Measurements from ENCODE around the gene MEMO1.
A peak's percentile ranks its signal among the peaks of the same experiment; 100 is the strongest.
"Not testable (repeated sequence)": the region's sequence is repeated elsewhere in the genome, so short reads cannot be mapped to it uniquely, and the experiment has no call there.

The MEMO1 gene

DNA sequence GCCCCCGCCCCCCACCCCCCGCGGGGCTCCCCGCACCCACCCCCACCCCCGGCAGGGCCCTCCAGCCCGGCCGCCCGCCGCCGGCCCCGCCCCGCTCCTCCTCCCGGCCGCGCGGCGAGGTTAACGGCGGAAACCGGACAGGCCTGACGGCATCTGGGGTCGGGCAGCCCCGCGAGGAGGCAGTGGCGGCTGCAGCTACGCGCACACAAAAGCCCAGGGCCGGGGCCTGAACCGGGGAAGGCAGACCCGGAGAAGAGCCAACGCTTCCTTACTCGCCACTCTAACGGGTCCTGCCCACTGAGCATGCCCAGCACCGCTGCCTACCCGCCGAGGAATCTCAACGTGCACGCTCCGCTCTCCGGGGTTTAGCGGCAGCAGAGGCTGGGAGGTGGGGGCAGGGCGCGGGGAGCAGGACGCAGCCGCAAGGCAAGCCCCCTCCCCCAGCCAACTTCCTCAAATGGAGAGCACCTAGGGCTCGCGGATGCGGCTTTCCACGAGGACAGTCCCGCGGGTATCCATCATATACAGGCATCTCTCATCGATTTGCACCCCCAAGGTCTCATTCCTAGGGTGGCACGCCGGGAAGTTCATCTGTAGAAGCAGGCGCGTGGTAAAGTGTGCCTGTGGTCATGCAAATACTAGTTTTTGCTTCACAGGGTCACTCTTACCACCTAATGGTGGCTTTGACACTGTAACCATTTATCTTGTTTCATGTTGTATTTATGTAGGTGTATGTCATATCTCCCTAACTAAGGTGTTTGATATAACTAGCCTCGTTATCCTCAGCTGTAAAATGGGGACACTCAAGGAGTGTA, at the start of gene MEMO1:
Gene MEMO1, minus strand, starts transcription at position 339 of the 815 bp plus-strand sequence. CDS start 761 bp downstream, outside the sequence.
- DNase-seq (ENCODE audit: low read depth, low spot score), result peak; percentile 87

DNA sequence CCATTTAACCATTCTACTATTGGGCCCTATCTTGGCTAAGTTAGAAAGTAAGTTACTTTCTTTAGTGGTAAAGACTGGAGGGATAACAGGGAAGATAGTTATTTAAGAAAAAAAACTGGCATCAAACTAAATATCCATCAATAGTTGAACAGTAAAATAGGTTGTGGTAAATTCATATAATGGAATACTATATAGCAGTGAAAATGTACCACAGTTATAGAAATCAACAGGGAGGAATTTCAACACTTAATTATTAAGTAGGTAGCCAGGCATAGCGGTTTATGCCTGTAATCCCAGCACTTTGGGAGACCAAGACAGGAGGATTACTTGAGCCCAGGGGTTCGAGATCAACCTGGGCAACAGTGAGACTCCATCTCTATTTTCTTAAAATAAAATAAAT, 49.5 kb upstream of the MEMO1 start:
- DNase-seq (ENCODE audit: low read depth, low spot score), result no peak

DNA sequence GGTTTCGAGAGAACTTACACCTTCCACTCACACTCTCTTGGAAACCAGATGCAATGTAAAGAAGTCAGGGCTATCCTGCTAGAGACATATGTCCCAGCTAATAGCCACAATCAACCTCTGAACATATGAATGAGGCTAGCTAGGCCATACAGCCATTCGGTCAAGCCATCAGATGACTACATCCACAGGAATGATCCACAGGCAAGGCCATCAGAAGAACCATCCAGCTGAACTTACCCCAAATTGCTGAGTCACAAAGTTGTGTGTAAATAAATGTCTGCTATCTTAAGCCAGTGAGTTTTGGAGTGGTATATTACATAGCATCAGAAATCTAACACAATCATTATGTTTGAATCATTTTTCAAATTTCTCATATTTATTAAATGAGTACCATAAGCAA, 47.3 kb upstream of the MEMO1 start:
- DNase-seq (ENCODE audit: low read depth, low spot score), result no peak

DNA sequence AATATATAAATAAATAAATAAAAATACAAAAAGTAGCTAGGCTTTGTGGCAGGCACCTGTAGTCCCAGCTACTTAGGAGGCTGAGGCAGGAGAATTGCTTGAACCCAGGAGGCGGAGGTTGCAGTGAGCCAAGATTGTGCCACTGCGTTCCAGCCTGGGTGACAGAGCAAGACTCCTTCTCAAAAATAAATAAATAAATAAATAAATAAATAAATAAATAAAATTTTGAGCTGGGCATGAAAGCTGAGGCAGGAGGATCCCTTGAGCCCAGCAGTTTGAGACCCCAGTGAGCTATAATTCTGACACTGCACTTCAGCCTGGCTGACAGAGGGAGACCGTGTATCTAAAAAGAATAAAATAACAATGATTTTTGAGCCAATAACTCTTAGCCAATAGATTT, 43.8 kb upstream of the MEMO1 start:
- not testable (repeated sequence) for DNase-seq (ENCODE audit: low read depth, low spot score)

DNA sequence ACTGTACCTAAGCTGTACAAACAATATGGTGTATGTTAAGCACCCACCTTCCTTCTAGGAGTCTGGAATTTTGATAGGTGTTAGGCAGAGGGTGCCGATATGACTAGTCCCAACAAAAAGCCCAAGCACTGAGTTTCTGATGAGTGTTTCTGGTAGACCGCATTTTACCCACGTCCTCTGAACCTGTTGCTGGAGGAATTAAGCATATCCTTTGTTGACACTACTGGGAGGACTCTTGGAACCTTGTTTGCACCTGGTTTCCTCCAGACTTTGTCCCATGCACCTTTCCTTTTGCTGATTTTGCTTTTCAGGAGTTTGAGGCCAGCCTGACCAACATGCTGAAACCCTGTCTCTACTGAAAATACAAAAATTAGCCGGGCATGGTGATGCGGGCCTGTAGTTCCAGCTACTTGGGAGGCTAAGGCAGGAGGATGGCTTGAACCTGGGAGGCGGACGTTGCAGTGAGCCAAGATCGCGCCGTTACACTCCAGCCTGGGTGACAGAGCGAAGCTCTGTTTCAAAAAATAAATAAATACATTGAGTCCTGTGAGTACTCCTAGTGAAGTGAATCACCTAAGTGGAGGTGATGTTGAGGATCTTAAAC, 41.1 kb upstream of the MEMO1 start:
- no peak for DNase-seq (ENCODE audit: low read depth, low spot score)

DNA sequence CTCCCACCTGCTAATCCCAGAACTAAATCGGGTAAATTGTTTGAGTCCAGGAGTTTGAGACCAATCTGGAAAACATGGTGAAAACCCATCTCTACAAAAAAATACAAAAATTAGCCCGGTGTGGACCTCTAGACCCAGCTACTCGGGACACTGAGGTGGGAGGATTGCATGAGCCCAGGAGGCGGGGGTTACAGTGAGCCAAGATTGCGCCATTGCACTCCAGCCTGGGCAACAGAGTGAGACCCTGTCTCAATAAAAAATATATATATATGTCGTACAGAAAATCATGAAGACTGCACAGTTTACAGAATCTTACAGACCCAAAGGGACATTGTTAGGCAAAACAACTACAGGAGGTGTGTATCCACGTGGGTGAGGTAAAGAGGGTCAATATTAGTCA, 32.8 kb upstream of the MEMO1 start:
- no peak for DNase-seq (ENCODE audit: low read depth, low spot score)

DNA sequence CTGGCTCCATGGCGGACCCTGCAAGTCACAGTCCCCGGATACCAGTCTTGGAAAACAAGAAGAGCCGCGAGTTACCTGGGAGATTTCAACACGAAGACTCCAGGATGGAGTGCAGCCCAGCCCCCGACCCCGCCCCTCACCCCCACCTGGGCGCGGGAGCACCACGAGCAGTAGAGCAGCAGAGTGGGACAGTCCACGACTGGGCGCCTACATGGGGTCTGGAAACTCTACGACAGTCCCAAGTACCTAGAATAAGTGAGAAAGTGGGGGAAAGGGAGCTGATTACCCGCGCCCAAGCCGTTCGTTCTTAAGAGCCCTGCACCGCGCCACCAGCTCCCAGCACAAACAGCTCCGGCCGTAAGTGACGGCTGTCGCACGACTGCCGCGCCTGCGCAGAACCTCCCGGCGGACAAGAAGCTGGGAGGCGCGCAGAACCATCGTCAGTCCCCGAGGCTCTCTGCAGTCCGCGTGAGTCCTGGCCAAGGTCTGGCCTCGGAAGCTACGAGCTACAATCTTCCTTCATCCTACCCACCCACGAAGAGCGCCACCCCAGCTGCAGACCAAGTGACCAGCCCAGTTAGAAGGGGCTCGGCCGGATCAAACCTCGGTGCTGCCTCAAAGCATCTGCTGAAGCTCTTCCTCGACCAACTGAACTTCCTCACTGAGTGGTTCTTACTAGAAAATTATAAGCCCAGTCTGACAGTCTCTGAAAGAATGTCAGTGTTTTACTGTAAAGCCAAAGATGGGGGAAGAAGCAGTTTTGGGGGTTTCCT, 28.8 kb upstream of the MEMO1 start, which contains the start of gene DPY30:
Gene DPY30, minus strand, starts transcription at position 359 of the 773 bp plus-strand sequence. Its CDS starts 349 bp downstream, at position 10.
- DNase-seq (ENCODE audit: low read depth, low spot score), result peak; percentile 76

DNA sequence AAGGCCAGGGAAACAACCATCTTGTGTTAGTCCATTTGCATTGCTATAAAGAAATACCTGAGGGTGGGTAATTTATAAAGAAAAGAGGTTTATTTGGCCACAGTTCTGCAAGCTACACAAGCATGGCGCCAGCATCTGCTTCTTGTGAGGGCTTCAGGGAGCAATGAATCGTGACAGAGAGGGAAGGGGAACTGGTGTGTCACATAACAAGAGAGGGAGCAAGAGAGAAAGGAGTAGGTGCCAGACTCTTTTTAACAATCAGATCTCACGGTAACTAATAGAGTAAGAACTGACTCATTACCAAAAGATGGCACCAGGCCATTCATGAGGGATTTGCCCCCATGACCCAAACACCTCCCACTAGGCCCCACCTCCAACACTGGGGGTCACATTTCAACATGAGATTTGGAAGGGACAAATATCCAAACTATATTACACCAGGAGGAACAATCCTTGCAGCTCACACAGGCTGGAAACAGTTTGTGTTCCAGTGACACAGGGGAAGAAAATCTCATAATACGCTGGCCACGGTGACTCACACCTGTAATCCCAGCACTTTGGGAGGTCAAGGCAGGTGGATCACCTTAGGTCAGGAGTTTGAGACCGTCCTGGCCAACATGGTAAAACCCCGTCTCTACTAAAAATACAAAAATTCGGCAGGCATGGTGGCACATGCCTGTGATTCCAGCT, 23.5 kb upstream of the MEMO1 start:
- not testable (repeated sequence) for DNase-seq (ENCODE audit: low read depth, low spot score)

DNA sequence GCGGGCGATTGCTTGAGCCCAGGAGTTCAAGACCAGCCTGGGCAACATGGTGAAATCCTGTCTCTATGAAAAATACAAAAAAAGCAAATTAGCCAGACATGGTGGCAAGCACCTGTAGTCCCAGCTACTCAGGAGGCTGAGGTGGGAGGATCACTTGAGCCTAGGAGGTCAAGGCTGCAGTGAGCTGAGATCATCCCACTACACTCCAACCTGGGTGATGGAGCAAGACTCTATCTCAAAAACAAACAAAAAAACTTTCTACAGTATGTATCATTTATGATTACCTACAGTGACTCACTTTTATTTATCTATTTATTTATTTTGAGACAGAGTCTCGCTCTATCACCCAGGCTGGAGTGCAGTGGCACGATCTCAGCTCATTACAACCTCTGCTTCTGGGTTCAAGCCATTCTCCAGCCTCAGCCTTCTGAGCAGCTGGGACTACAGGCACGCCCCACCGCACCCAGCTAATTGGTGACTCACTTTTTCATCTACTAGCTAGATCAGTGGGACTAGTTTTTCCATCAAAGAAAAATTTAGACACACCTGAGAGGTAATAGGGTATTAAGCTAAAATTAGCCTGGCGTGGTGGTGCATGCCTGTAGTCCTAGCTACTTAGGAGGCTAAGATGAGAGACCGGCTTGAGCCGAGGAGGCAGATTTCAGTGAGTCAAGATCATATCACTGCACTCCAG, 8.1 kb upstream of the MEMO1 start:
- DNase-seq (ENCODE audit: low read depth, low spot score), result not testable (repeated sequence)

DNA sequence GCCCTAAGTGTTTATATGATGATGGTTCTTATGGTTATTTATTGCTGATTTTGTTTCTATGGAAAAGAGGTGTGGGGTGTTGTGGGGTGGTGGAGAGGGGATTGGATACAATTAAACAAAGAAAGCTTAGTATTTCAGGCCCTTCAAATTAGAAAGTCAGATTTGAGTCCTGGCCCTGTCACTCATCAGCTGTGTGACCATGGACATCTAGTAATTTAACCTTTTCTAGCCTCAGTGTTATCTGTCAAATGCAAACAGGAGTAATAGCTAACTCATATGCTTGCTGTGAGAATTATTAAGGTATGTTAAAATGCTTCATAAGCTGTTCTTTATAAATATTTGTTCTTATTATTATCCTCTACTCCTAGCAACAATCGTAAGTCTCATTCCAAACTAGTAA, 2.1 kb upstream of the MEMO1 start:
- DNase-seq (ENCODE audit: low read depth, low spot score), result no peak

DNA sequence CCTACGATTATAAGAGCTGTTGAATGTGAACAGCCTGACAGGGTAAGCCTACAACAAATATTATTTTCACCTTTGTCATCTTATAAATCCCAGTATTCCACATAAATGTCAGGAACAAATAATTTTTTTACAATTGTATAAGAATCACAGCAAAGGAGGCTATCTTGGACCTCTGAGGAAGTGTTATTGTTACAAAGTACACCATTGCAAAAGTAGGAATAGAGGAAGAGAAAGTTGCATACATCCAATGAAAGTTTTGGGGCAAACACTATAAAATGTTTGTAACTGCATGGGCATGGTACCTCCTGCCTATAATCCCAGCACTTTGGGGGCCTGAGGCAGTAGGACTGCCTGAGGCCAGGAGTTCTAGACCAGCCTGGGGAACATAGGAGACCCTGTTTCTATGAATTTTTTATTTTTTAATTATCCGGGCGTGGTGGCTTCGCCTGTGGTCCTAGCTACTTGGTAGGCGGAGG, 715 bp upstream of the MEMO1 start:
- DNase-seq (ENCODE audit: low read depth, low spot score), result no peak

DNA sequence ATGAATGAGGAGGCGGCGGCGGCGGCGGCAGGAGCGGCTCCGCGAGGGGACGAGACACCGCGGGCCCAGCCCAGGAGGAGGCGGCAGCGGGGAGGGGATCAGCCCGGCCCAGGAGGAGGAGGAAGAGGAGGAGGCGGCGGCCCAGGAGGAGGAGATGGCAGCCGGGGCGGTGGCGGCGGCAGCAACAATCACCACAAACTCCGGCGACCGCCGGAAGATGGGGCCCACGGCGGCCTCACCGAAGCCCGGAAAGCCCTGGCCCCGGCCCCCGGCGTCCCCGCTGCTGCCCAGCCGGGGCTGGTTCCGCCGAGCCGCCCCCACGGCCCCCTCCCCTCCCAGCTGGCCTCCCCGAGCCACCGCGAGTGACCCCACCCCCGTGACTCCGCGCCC, 533 bp downstream of the MEMO1 start:
- peak; percentile 5 for DNase-seq (ENCODE audit: low read depth, low spot score)

DNA sequence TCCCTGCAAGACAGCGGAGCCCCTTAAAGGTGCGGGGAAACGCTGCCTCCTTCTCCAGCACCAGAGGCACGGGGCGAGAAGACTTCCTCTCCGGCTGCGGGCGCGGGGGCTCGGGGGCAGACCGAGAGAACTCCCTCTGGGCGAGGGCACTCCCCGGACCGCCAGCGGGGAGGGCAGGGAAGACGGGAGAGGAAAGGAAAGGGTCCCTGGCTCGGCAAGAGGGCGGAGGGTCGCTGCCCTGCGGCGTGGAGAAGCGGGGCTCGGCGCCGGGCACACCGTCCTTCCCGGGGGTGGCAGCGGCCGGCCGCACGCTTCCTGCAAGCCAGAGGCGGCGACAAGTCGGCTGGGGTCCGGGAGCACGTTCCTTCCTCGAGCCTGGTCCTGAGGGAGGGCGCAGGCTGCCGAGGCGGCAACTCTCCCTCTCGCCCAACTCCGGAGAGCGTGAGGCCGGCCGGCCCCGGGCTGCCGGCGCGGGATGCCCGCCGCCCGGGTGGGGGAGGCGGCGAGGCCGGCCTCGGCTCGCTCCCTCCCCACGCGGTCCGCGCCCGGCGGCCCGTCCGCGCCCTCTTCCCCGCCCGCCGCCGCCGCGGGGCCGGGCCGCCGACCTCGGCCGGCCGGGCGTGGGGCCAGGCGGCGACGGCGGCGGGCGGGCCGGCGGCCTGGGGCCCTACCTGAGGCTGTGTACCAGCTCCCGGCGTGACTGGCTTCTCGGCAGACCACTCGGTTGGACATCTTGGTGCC, 1.1 kb downstream of the MEMO1 start:
- DNase-seq (ENCODE audit: low read depth, low spot score), result no peak

DNA sequence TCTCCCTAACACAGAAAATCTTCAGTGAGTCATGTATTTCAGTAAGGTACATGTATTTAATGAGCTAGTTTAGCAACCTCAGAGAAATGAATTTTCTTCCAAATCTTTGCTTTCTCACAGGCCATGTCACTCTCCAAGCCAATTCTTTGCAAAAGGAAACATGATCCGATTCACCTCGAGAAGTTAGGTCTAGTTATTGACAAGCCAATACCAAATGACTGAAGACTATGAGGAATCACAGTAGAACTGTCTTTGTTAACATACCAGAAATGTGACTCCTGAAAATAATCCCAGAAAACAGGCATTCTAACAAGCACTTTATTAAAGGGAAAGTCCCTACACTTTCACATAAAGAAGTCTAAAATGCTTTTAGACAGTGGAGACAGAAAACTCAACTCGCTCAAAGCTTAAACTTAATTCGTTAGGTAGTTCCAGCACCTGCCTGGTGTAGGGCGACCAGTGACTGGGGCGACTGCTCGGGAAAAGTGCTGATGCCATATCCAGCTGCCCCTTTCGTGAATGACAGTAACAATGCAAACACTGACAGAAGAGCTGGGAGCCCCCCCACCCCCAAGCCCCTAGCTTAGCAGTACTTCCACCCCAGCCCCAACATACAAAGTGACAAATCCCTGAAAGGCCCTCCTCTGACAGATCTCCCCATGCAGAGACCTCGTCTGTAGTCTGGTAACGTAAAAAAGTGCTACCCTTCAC, 1.8 kb downstream of the MEMO1 start:
- DNase-seq (ENCODE audit: low read depth, low spot score), result no peak

DNA sequence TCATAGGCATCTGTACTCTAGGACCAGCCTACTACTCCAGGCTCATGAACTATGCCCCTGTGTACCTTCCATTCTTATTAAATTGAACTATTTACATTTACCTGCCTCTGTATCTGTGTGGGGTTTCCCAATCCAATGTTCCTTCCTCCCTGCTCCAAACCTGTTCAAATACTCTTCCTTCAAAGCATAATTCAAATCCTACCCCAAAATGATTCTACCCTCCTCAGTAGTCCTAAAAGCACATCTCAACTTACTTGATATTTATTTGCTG, 3.8 kb downstream of the MEMO1 start:
- DNase-seq (ENCODE audit: low read depth, low spot score), result no peak

DNA sequence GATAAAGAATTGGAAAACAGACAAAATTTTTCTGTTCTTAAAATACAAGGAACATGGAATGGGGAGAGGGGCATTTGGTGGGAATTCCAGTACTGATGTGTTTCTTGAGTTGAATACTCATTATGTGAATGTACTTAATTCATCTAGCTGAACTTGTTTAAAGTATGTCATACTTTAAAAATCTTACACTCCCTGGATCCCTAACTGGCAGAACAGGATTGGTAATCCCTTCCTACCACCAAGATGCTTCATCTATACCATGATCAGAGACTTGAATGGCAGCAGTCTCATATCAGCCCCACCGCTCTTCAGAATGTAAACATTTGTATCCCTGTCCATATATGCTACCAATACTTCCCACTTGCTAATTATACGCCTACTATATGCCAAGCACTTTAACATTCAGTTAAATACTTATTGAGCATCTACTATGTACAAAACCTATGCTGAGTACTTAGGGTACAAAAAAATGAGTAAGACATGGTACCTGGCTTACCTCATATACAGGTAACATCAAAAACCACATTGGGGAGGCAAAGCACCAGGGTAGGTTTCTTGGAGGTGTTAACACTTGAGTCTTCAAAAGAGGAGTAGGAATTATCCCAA, 5.3 kb downstream of the MEMO1 start:
- no peak for DNase-seq (ENCODE audit: low read depth, low spot score)

DNA sequence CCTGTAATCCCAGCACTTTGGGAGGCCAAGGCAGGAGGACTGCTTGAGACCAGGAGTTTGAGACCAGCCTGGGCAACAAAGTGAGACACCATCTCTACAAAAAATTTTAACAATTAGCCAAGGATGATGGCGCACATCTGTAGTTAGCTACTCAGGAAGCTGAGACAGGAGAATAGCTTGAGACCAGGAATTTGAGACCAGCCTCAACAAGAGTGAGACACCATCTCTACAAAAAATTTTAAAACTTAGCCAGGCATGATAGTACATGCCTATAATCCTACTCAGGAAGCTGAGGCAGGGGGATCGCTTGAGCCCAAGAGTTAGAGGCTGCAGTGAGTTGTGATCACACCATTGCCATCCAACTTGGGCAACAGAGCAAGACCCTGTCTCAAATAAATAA, 7.0 kb downstream of the MEMO1 start:
- DNase-seq (ENCODE audit: low read depth, low spot score), result no peak

DNA sequence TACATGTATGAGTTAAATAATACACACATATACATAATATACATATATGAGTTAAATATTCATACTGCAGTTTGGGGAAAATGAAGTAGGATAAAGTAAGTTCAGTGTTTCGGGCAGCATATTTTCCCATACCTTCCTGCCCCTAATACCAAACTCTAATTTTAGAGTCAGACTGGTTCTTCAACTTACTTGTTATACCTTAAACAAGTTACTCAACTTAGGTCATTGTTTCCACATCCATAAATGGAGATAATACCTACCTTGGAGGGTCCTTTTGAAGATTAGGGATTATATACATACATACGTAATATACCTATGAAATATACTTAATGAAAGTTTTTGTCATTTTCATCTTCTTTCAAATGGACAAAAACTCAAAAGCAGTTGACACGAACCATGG, 8.4 kb downstream of the MEMO1 start:
- DNase-seq (ENCODE audit: low read depth, low spot score), result no peak

DNA sequence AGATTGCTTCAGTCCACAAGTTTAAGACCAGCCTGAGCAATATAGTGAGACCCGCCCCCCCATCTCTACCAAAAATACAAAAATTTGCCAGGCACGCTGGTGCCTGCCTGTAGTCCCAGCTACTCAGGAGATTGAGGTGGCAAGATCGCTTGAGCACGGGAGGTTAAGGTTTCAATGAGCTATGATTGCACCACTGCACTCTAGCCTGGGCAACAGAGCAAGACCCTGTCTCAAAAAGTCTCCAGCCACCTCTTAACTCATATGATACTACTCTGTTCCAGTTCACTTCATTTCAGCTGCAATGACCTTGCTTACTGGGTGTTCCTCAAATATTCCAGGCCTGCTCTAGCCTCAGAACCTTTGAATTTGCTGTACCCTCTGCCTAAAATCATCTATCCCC, 11.4 kb downstream of the MEMO1 start:
- DNase-seq (ENCODE audit: low read depth, low spot score), result no peak

Data from activated naive CD8-positive, alpha-beta T cell treated with anti-CD3 and anti-CD28 coated beads, Interleukin-2, amount 50 U/mL, for 16 hours (primary cell).